ENCODE data around the gene APPBP2.

- TF ChIP-seq GATA3 (IDR thresholded peaks at IDR 0.05; ENCODE audit: low read depth, low read length) = no peak
- TF ChIP-seq GATA2 (IDR thresholded peaks at IDR 0.05; ENCODE audit: low read depth, low read length) = no peak
Measured at GRCh38 chr17:60560860-60561257, 34.8 kb upstream of the APPBP2 start.

Measured in SH-SY5Y (cell line).